Measurements from ENCODE around the gene A4GNT.

A4GNT gene

DNA sequence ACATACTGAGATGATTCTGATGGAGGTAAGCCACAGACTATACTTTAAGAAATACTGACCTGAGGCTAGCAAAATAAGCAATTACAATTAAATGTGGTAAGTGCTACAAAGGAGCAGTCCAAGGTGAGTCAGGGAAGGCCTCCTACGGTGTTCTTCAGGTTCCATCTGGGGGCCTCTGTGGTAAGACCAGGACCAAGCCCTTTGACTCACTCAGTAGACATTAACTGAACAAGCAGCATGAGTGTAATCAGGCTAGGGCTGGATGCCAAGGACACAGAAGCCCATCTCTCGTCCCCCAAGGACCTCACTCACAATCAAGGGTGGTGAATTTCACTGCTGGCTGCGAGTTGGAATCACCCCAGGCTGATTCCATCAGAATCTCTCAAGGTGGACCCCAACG, 54.1 kb downstream of the A4GNT start:
- DNase-seq: no peak

Measured in NCI-H2081 (cell line).